HepG2 (cell line): ENCODE results near the gene PKMYT1. TPM values are rescaled to one million over a fixed set of nuclear protein-coding genes. Genes with fewer than 3 reads are reported as not detected.

Source experiments
- AKAP8 ChIP-seq: sonication (generic); formaldehyde crosslinking; IDR thresholded peaks from 2 replicates; pipeline ENCODE4 v1.5.1; 2020; ENCODE audit warnings: mild to moderate bottlenecking, missing genetic modification reagents
- CBX2 ChIP-seq, 2 experiments: fragments of 200-600 bp in 1 of 2; sonication (generic); formaldehyde crosslinking in 1 of 2; IDR thresholded peaks; 2 replicates each; pipeline versions ENCODE4 v1.7.0 to v1.8.1; 2018 to 2022; ENCODE audit warnings: low read depth in 2 of 2, low read length in 1 of 2, mild to moderate bottlenecking in 1 of 2, missing genetic modification reagents in 1 of 2
- FOSL2 ChIP-seq: sonication (generic); formaldehyde crosslinking; IDR thresholded peaks from 2 replicates; pipeline ENCODE4 v1.4.0; 2020; ENCODE audit warnings: missing genetic modification reagents
- GLI4 ChIP-seq: sonication (generic); formaldehyde crosslinking; IDR thresholded peaks from 2 replicates; pipeline ENCODE4 v1.5.1; 2020; ENCODE audit warnings: missing genetic modification reagents, mild to moderate bottlenecking, moderate library complexity, borderline replicate concordance
- IRF2 ChIP-seq: IDR thresholded peaks from 2 replicates; pipeline ENCODE4 v1.6.1; 2018; ENCODE audit warnings: missing genetic modification reagents, missing compliant biosample characterization
- KAT7 ChIP-seq: IDR thresholded peaks from 2 replicates; pipeline ENCODE4 v1.6.1; 2018; ENCODE audit warnings: borderline replicate concordance, missing compliant biosample characterization
- PAWR ChIP-seq: sonication (generic); formaldehyde crosslinking; IDR thresholded peaks from 2 replicates; pipeline ENCODE4 v1.4.0; 2020; ENCODE audit warnings: missing genetic modification reagents, mild to moderate bottlenecking, borderline replicate concordance
- POLR2AphosphoS5 ChIP-seq: IDR thresholded peaks from 2 replicates; pipeline ENCODE4 v1.6.1; 2012; ENCODE audit warnings: low read depth, low read length
- SIN3A ChIP-seq: IDR thresholded peaks from 2 replicates; pipeline ENCODE4 v1.6.1; 2011; ENCODE audit warnings: low read depth, mild to moderate bottlenecking, control low read depth, low read length, borderline replicate concordance
- SIN3B ChIP-seq: fragments of 150-350 bp; IDR thresholded peaks from 2 replicates; pipeline ENCODE4 v1.6.1; 2014; ENCODE audit warnings: low read length
- TEAD3 ChIP-seq: optimal IDR thresholded peaks from 2 replicates; pipeline ENCODE3; 2016; ENCODE audit warnings: borderline replicate concordance
- ZNF3 ChIP-seq: IDR thresholded peaks from 2 replicates; pipeline ENCODE4 v1.7.0; 2017; ENCODE audit warnings: inconsistent platforms
- ZNF619 ChIP-seq: sonication (generic); formaldehyde crosslinking; IDR thresholded peaks from 2 replicates; pipeline ENCODE4 v1.4.0; 2020; ENCODE audit warnings: mild to moderate bottlenecking, missing genetic modification reagents
- ZNF629 ChIP-seq: sonication (generic); formaldehyde crosslinking; conservative IDR thresholded peaks from 2 replicates; pipeline ENCODE4 v1.5.0; 2020; ENCODE audit warnings: missing genetic modification reagents
- ZNF674 ChIP-seq: sonication (generic); formaldehyde crosslinking; IDR thresholded peaks from 2 replicates; pipeline ENCODE4 v1.5.0; 2020; ENCODE audit warnings: low read depth, mild to moderate bottlenecking, missing genetic modification reagents
- ZNF766 ChIP-seq: sonication (generic); formaldehyde crosslinking; IDR thresholded peaks from 2 replicates; pipeline ENCODE4 v1.5.0; 2020; ENCODE audit warnings: missing genetic modification reagents, borderline replicate concordance
- polyA plus RNA-seq, 8 experiments: library from polyadenylated mRNA; depleted of rRNA in 3 of 8; stranded (reverse) in 7 of 8; unstranded in 1 of 8; fragments of >200 nt; fragmentation: Illumina TruSeq in 4 of 8; extraction: Trizol in 4 of 8; gene quantifications; 2 replicates each; pipeline versions ENCODE4 v1.2.1 to v1.2.3, GENCODE V29; 2011 to 2016; ENCODE audit warnings: low read depth in 4 of 8, missing spikeins in 1 of 8, mixed read lengths in 1 of 8; ENCODE audit not compliant: insufficient read depth in 1 of 8
- total RNA-seq, 5 experiments: library from RNA; depleted of rRNA; stranded (reverse); fragments of >200 nt; fragmentation: Illumina TruSeq; extraction: Trizol; gene quantifications; 2 replicates each; pipeline ENCODE4 v1.2.3, GENCODE V29; 2016; ENCODE audit warnings: low read depth in 1 of 5
- TF ChIP-seq, protein P1 (sequence below): sonication (generic); formaldehyde crosslinking; IDR thresholded peaks from 2 replicates; pipeline ENCODE4 v1.4.0; 2020; ENCODE audit warnings: missing genetic modification reagents
- TF ChIP-seq, protein P2 (sequence below): IDR thresholded peaks from 2 replicates; pipeline ENCODE4 v1.6.1; 2016; ENCODE audit warnings: missing compliant biosample characterization, missing genetic modification reagents, borderline replicate concordance
- TF ChIP-seq, protein P3 (sequence below): sonication (generic); formaldehyde crosslinking; IDR thresholded peaks from 2 replicates; pipeline ENCODE4 v1.4.0; 2020; ENCODE audit warnings: missing genetic modification reagents
- TF ChIP-seq, protein P4 (sequence below): sonication (generic); formaldehyde crosslinking; IDR thresholded peaks from 2 replicates; pipeline ENCODE4 v1.4.0; 2020; ENCODE audit warnings: missing genetic modification reagents
- TF ChIP-seq, protein P5 (sequence below): sonication (generic); formaldehyde crosslinking; IDR thresholded peaks from 2 replicates; pipeline ENCODE4 v1.8.0; 2022; ENCODE audit warnings: missing genetic modification reagents, mild to moderate bottlenecking, borderline replicate concordance

The PKMYT1 gene
- total and polyA plus RNA-seq, 2 of the 13 experiments (the other 11 are each of a cell fraction or from before 2014, with no cell fraction given), result 7.0 to 27.8 TPM

DNA sequence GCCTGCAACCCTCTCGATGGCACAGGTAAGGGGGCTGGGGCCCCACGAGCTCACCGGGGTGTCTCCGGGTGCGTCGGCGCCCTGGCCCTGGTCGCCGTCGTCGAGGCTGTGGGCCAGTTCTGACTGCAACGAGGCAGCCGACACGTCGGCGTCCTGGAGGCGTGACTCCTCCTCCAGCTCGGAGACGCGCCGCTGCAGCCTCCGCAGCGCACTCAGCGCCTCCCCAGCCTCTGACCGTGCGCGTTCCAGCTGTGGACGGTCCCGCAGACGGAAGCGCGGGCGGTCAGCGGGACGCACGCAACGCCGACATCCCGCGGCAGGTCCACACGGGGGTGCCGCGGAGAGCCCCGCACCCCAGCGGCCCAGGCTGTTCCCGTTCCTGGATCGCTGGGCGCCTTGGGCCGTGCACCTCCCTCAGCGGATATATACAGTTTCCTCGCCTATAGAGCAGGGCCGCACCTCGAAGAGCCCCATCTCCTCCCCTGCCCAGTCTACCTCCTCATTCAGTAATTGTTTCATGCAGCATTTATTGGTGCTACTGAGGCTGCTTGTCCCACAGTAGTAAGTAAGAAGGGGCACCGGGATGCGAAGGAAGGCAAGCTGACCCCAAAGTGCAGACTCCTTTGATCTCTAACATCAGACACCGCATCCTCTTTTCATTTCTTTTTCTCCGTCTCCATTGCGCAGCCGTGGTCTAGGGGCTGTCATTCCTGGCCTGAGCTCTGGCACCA lies 49.4 kb upstream of the PKMYT1 start (continued):
- TF ChIP-seq, protein P1, sequence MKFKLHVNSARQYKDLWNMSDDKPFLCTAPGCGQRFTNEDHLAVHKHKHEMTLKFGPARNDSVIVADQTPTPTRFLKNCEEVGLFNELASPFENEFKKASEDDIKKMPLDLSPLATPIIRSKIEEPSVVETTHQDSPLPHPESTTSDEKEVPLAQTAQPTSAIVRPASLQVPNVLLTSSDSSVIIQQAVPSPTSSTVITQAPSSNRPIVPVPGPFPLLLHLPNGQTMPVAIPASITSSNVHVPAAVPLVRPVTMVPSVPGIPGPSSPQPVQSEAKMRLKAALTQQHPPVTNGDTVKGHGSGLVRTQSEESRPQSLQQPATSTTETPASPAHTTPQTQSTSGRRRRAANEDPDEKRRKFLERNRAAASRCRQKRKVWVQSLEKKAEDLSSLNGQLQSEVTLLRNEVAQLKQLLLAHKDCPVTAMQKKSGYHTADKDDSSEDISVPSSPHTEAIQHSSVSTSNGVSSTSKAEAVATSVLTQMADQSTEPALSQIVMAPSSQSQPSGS (CRISPR knock-in tag), result no peak
- TF ChIP-seq, protein P2, sequence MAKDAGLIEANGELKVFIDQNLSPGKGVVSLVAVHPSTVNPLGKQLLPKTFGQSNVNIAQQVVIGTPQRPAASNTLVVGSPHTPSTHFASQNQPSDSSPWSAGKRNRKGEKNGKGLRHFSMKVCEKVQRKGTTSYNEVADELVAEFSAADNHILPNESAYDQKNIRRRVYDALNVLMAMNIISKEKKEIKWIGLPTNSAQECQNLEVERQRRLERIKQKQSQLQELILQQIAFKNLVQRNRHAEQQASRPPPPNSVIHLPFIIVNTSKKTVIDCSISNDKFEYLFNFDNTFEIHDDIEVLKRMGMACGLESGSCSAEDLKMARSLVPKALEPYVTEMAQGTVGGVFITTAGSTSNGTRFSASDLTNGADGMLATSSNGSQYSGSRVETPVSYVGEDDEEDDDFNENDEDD (CRISPR knock-in tag), result peak; percentile 39; the same call in 1 of the 2 replicates
- TF ChIP-seq ZNF619 (CRISPR knock-in tag), result no peak
- no peak for TF ChIP-seq KAT7
- TF ChIP-seq, protein P3, sequence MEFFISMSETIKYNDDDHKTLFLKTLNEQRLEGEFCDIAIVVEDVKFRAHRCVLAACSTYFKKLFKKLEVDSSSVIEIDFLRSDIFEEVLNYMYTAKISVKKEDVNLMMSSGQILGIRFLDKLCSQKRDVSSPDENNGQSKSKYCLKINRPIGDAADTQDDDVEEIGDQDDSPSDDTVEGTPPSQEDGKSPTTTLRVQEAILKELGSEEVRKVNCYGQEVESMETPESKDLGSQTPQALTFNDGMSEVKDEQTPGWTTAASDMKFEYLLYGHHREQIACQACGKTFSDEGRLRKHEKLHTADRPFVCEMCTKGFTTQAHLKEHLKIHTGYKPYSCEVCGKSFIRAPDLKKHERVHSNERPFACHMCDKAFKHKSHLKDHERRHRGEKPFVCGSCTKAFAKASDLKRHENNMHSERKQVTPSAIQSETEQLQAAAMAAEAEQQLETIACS (CRISPR knock-in tag), result peak; percentile 56; the same call in 1 of the 2 replicates
- TF ChIP-seq GLI4 (CRISPR knock-in tag), result no peak
- TF ChIP-seq POLR2AphosphoS5, result no peak
- no peak for TF ChIP-seq CBX2 (IDR thresholded peaks at IDR 0.05; ENCODE audit: low read depth, low read length)
- no peak for TF ChIP-seq CBX2 (CRISPR knock-in tag; IDR thresholded peaks at IDR 0.05; ENCODE audit: low read depth)
- no peak for TF ChIP-seq ZNF3 (CRISPR knock-in tag)
- no peak for TF ChIP-seq SIN3B
- TF ChIP-seq PAWR (CRISPR knock-in tag), result no peak
- TF ChIP-seq, protein P4, sequence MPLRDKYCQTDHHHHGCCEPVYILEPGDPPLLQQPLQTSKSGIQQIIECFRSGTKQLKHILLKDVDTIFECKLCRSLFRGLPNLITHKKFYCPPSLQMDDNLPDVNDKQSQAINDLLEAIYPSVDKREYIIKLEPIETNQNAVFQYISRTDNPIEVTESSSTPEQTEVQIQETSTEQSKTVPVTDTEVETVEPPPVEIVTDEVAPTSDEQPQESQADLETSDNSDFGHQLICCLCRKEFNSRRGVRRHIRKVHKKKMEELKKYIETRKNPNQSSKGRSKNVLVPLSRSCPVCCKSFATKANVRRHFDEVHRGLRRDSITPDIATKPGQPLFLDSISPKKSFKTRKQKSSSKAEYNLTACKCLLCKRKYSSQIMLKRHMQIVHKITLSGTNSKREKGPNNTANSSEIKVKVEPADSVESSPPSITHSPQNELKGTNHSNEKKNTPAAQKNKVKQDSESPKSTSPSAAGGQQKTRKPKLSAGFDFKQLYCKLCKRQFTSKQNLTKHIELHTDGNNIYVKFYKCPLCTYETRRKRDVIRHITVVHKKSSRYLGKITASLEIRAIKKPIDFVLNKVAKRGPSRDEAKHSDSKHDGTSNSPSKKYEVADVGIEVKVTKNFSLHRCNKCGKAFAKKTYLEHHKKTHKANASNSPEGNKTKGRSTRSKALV (CRISPR knock-in tag), result peak; percentile 86
- no peak for TF ChIP-seq FOSL2
- TF ChIP-seq TEAD3 (CRISPR knock-in tag), result no peak
- TF ChIP-seq ZNF674 (CRISPR knock-in tag), result no peak
- TF ChIP-seq AKAP8 (CRISPR knock-in tag), result no peak
- TF ChIP-seq IRF2 (CRISPR knock-in tag), result no peak
- TF ChIP-seq, protein P5, sequence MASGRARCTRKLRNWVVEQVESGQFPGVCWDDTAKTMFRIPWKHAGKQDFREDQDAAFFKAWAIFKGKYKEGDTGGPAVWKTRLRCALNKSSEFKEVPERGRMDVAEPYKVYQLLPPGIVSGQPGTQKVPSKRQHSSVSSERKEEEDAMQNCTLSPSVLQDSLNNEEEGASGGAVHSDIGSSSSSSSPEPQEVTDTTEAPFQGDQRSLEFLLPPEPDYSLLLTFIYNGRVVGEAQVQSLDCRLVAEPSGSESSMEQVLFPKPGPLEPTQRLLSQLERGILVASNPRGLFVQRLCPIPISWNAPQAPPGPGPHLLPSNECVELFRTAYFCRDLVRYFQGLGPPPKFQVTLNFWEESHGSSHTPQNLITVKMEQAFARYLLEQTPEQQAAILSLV (CRISPR knock-in tag), result no peak
- no peak for TF ChIP-seq ZNF766 (CRISPR knock-in tag)
- TF ChIP-seq SIN3A, result no peak
- no peak for TF ChIP-seq ZNF629
